CD14-positive monocyte (primary cell): ENCODE results near the gene BAAT. TPM values are rescaled to one million over a fixed set of nuclear protein-coding genes. Genes with fewer than 3 reads are reported as not detected.

Experiments
- DNase-seq, 3 donors: peaks; one replicate each; pipeline ENCODE4 v3.0.0-alpha.2; 2011 to 2022
- H2AFZ ChIP-seq: 2 replicates; pipeline ENCODE4 v1.6.0; 2012; ENCODE audit warnings: mild to moderate bottlenecking, low read depth, low read length, inconsistent platforms; ENCODE audit not compliant: insufficient read depth, poor library complexity, severe bottlenecking
- H3K27ac ChIP-seq, 2 donors: 1 replicate in 1 of 2; 2 replicates in 1 of 2; pipeline ENCODE4 v1.5.1; 2012 to 2013; ENCODE audit warnings: low read length in 2 of 2, control low read depth in 1 of 2, inconsistent platforms in 1 of 2, low read depth in 1 of 2, mild to moderate bottlenecking in 1 of 2
- H3K27me3 ChIP-seq, 2 donors: one replicate each; pipeline versions ENCODE4 v1.6.0 to v1.6.1; 2011 to 2013; ENCODE audit warnings: low read length in 2 of 2; ENCODE audit not compliant: control insufficient read depth in 2 of 2, insufficient read depth in 2 of 2
- H3K36me3 ChIP-seq, 2 donors: replicated peaks in 1 of 2; 1 replicate in 1 of 2; 2 replicates in 1 of 2; pipeline versions ENCODE4 v1.5.1 to v1.6.1; 2012 to 2013; ENCODE audit warnings: low read length in 2 of 2, control low read depth in 1 of 2, inconsistent platforms in 1 of 2, mild to moderate bottlenecking in 1 of 2; ENCODE audit not compliant: insufficient read depth in 2 of 2, control insufficient read depth in 1 of 2
- H3K4me1 ChIP-seq, 2 donors: 1 replicate in 1 of 2; 2 replicates in 1 of 2; pipeline versions ENCODE4 v1.5.1 to v1.6.1; 2012 to 2013; ENCODE audit warnings: low read length in 2 of 2, control low read depth in 1 of 2, inconsistent platforms in 1 of 2, mild to moderate bottlenecking in 1 of 2, moderate library complexity in 1 of 2; ENCODE audit not compliant: insufficient read depth in 2 of 2, control insufficient read depth in 1 of 2
- H3K4me2 ChIP-seq: replicated peaks from 2 replicates; pipeline ENCODE3; 2012; ENCODE audit warnings: low read length, moderate library complexity, mild to moderate bottlenecking; ENCODE audit not compliant: poor library complexity, severe bottlenecking; ENCODE audit errors: extremely low read depth
- H3K4me3 ChIP-seq, 3 experiments: fragments of 200-600 bp in 1 of 3; sonication (generic) in 1 of 3; replicated peaks in 1 of 3; 1 replicate in 2 of 3; 2 replicates in 1 of 3; pipeline ENCODE4 v1.5.1; 2011 to 2013; ENCODE audit warnings: low read length in 3 of 3, mild to moderate bottlenecking in 3 of 3, control low read depth in 2 of 3, low read depth in 2 of 3, inconsistent platforms in 1 of 3, moderate library complexity in 1 of 3
- H3K79me2 ChIP-seq: 2 replicates; pipeline ENCODE4 v1.6.0; 2012; ENCODE audit warnings: mild to moderate bottlenecking, control low read depth, inconsistent platforms, low read length, moderate library complexity; ENCODE audit not compliant: insufficient read depth
- H3K9ac ChIP-seq: 2 replicates; pipeline ENCODE4 v1.6.0; 2017; ENCODE audit warnings: low read length, mild to moderate bottlenecking; ENCODE audit not compliant: insufficient read depth, poor library complexity, severe bottlenecking
- H3K9me3 ChIP-seq, 2 donors: replicated peaks in 1 of 2; 1 replicate in 1 of 2; 2 replicates in 1 of 2; pipeline versions ENCODE4 v1.5.1 to v1.6.1; 2012 to 2013; ENCODE audit warnings: low read length in 2 of 2, control low read depth in 1 of 2; ENCODE audit not compliant: control insufficient read depth in 1 of 2, insufficient read depth in 1 of 2
- H4K20me1 ChIP-seq: 2 replicates; pipeline ENCODE4 v1.6.0; 2012; ENCODE audit warnings: mild to moderate bottlenecking, low read length, control low read depth, moderate library complexity; ENCODE audit not compliant: insufficient read depth
- H3K27ac Mint-ChIP-seq, 7 donors: one replicate each; pipeline ENCODE4 v1.8.0; 2020; ENCODE audit warnings: mild to moderate bottlenecking in 7 of 7, mixed read lengths in 7 of 7, moderate library complexity in 6 of 7, inconsistent platforms in 2 of 7
- H3K27me3 Mint-ChIP-seq, 3 donors: one replicate each; pipeline ENCODE4 v1.8.0; 2021 to 2022; ENCODE audit warnings: low read depth in 3 of 3, mild to moderate bottlenecking in 3 of 3, mixed read lengths in 3 of 3, moderate library complexity in 3 of 3, inconsistent platforms in 1 of 3
- H3K36me3 Mint-ChIP-seq, 2 donors: one replicate each; pipeline ENCODE4 v1.8.0; 2020; ENCODE audit warnings: mixed read lengths in 2 of 2, inconsistent platforms in 1 of 2, mild to moderate bottlenecking in 1 of 2
- H3K4me1 Mint-ChIP-seq: one replicate; pipeline ENCODE4 v1.8.0; 2020; ENCODE audit warnings: mild to moderate bottlenecking, mixed read lengths
- H3K4me3 Mint-ChIP-seq, 2 donors: one replicate each; pipeline ENCODE4 v1.8.0; 2020; ENCODE audit warnings: mild to moderate bottlenecking in 2 of 2, mixed read lengths in 2 of 2, moderate library complexity in 1 of 2
- H3K9me3 Mint-ChIP-seq, 7 donors: one replicate each; pipeline ENCODE4 v1.8.0; 2020 to 2022; ENCODE audit warnings: mixed read lengths in 7 of 7, mild to moderate bottlenecking in 6 of 7, moderate library complexity in 6 of 7, inconsistent platforms in 2 of 7
- WGBS: methylation state at CpG from one replicate; pipeline ENCODE4 v1.1.5; 2013; ENCODE audit warnings: missing lambda C conversion rate; ENCODE audit not compliant: insufficient coverage; 5-methylcytosine and 5-hydroxymethylcytosine counted together
- intact Hi-C, 2 donors: fragments of 100-400 bp; cut with micrococcal nuclease; formaldehyde crosslinking; loops; one replicate each; pipeline versions ENCODE4 v1.15.0 to v1.15.1; 2023
- polyA plus RNA-seq, 3 donors: library from polyadenylated mRNA; depleted of rRNA in 1 of 3; unstranded in 2 of 3; stranded (reverse) in 1 of 3; fragments of 300-500 nt in 2 of 3; fragments of >200 nt in 1 of 3; fragmentation: Illumina TruSeq in 2 of 3; gene quantifications; 1 replicate in 2 of 3; 2 replicates in 1 of 3; pipeline ENCODE4 v1.2.3, GENCODE V29; 2012 to 2021
- TF ChIP-seq, protein P1 (sequence below): fragments of 200-600 bp; IDR thresholded peaks from one replicate; pipeline ENCODE4 v1.8.0; 2022; ENCODE audit warnings: antibody characterized with exemption, mild to moderate bottlenecking

The BAAT gene
- polyA plus RNA-seq, 3 donors, result not detected

DNA sequence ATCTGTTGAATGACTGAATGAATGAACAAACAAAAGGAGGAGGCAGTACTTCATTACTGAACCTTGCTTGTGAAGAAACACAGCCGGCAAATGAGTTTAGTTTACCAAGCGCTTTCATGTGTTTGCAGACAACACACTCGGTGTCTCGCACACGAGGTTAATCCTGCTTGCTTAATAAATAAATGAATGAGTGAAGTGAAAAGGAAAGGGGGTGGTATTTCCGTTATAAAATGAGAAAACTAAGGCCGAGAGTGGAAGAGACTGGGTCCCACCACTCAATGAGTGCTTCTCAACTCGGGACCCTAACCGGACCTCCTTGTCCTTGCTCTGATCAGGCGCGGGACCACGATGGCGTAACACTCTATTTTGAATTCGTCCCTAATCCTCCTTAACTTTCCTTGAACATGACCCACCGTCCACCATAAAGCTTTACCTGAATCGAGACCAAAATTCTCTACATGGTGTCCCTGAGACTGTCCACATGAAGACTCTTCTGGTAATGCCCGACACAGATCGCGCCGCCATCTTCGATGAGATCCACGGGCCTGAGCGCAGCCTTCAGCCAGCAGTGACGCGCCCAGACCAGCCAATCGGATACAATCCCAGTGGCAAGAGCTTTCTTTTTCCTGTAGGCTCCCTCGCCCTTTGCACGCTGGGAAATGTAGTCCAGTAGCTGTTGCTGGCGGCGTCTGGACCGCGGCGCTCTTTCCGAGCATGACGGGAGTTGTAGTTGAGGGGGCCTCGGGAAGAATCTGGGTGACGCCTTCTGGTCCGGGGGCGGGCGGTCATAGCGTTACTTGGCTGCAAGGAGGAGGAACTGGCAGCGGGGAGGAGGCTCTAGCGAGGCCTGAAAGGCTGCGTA lies 13.5 kb upstream of the BAAT start, which contains the start of the genes MRPL50 and ZNF189:
TSS of gene MRPL50 (minus strand) at position 551 of the 862 bp plus-strand sequence. CDS start at position 525, 26 bp downstream.
TSS of gene ZNF189 (plus strand) at position 784 of the 862 bp plus-strand sequence. CDS start 306 bp downstream, outside the sequence.
- H3K27me3 ChIP-seq, result no peaks in the 10 kb centered on the region
- peaks cover 6% of the 10 kb centered on the region for H4K20me1 ChIP-seq
- H3K27me3 Mint-ChIP-seq, result no peaks in the 10 kb centered on the region
- H3K4me3 Mint-ChIP-seq, result peak within 1 kb of the TSS; percentile 90 to 99
- peaks cover 89% of the 10 kb centered on the region for H3K79me2 ChIP-seq
- TF ChIP-seq, protein P1, sequence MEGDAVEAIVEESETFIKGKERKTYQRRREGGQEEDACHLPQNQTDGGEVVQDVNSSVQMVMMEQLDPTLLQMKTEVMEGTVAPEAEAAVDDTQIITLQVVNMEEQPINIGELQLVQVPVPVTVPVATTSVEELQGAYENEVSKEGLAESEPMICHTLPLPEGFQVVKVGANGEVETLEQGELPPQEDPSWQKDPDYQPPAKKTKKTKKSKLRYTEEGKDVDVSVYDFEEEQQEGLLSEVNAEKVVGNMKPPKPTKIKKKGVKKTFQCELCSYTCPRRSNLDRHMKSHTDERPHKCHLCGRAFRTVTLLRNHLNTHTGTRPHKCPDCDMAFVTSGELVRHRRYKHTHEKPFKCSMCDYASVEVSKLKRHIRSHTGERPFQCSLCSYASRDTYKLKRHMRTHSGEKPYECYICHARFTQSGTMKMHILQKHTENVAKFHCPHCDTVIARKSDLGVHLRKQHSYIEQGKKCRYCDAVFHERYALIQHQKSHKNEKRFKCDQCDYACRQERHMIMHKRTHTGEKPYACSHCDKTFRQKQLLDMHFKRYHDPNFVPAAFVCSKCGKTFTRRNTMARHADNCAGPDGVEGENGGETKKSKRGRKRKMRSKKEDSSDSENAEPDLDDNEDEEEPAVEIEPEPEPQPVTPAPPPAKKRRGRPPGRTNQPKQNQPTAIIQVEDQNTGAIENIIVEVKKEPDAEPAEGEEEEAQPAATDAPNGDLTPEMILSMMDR, result no peak
- DNase-seq, result peak; percentile 98 to 99 (median 98)
- peak within 1 kb of the TSS; percentile 88 for H2AFZ ChIP-seq
- H3K9me3 ChIP-seq, result peaks cover 0 to 14% of the 10 kb centered on the region in 2 donors
- peaks cover 26 to 41% of the 10 kb centered on the region in 2 donors for H3K36me3 ChIP-seq
- H3K4me3 ChIP-seq, result peak within 1 kb of the TSS; percentile 87 to 92 (median 91)
- H3K36me3 Mint-ChIP-seq, result peaks cover 46 to 51% of the 10 kb centered on the region in 2 donors
- WGBS, result under 1% methylated on average over 38 of the region's 44 CpGs
- intact Hi-C loops, result loop anchor here (5.0 to 10.0 kb wide), 3 partner anchors 134 to 1303 kb away; partner anchors contain the start of genes ERP44 (in 1 of the 2), INVS (in 1 of the 2) and RNF20 (in 1 of the 2)
- H3K4me1 ChIP-seq, result peaks cover 21 to 34% of the 10 kb centered on the region in 2 donors
- H3K27ac ChIP-seq, result peak within 1 kb of the TSS; percentile 79 to 98
- peak within 1 kb of the TSS; percentile 78 for H3K4me2 ChIP-seq
- H3K27ac Mint-ChIP-seq, result peak within 1 kb of the TSS; percentile 96 to 100 (median 99)
- H3K9me3 Mint-ChIP-seq, result peaks cover 7 to 29% (median 13%) of the 10 kb centered on the region in 7 donors
- H3K9ac ChIP-seq, result peak within 1 kb of the TSS; percentile 90
- peaks cover 33% of the 10 kb centered on the region for H3K4me1 Mint-ChIP-seq

DNA sequence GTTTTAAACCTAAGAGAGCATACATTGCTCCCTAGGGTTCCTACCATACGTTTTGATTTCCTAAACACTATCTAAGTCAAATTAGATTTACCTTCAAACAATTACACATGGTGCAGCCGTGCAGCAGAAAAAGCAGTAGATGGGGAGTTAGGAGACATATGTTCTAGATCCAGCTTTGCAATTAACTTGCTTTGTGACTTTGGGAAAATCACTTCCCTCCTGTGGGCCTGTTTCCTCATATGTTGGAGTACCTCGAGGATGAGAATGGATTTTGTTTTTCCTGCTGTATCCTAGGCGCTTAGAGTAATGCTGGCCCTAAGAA lies 12.9 kb upstream of the BAAT start:
- peak overlapping the region; percentile 90 to 99 for H3K4me3 Mint-ChIP-seq
- Histone ChIP-seq H3K9ac (peak overlapping the region; percentile 84), H3K27ac (peak overlapping the region; percentile 79 to 98), H3K4me2 (peak overlapping the region; percentile 78), H3K4me1 (peaks cover 21 to 34% of the 10 kb centered on the region in 2 donors), H3K27me3 (no peaks in the 10 kb centered on the region), H4K20me1 (peaks cover 6% of the 10 kb centered on the region), H2AFZ (peak overlapping the region; percentile 88), H3K79me2 (peaks cover 89% of the 10 kb centered on the region), H3K9me3 (peaks cover 0 to 8% of the 10 kb centered on the region in 2 donors), H3K4me3 (peak overlapping the region; percentile 87 to 92 (median 91)), H3K36me3 (peaks cover 20 to 35% of the 10 kb centered on the region in 2 donors)
- H3K4me1 Mint-ChIP-seq, result peaks cover 34% of the 10 kb centered on the region
- TF ChIP-seq, protein P1, result no peak
- 0% methylated on average over 2 of the region's 4 CpGs for WGBS
- peaks cover 42 to 51% of the 10 kb centered on the region in 2 donors for H3K36me3 Mint-ChIP-seq
- H3K27me3 Mint-ChIP-seq, result no peaks in the 10 kb centered on the region
- peak; percentile 6 to 23 (median 8) for DNase-seq
- H3K27ac Mint-ChIP-seq, result peak overlapping the region; percentile 96 to 100 (median 99)
- H3K9me3 Mint-ChIP-seq, result peaks cover 9 to 29% (median 15%) of the 10 kb centered on the region in 7 donors
- intact Hi-C loops, result loop anchor here (5.0 to 10.0 kb wide), 3 partner anchors 135 to 1303 kb away; partner anchors contain the start of genes ERP44 (in 1 of the 2), INVS (in 1 of the 2) and RNF20 (in 1 of the 2)
